ENCODE data around the gene ARHGAP20. TPM values are rescaled to one million over a fixed set of nuclear protein-coding genes. Genes with fewer than 3 reads are reported as not detected.

Gene ARHGAP20
- total and polyA plus RNA-seq, 3 experiments from 2014 or later = 0.09 TPM; not detected in 2

GRCh38 chr11:110752890-110753289, 40.7 kb upstream of the ARHGAP20 start:
- no peak overlapping the region for H3K4me3 Mint-ChIP-seq
- ChIA-PET POLR2A (no interaction called here), CTCF (no interaction called here)
- no peak overlapping the region for H3K27ac Mint-ChIP-seq
- Histone ChIP-seq H3K4me3 (ENCODE audit: low read length) (no peak overlapping the region), H3K4me1 (ENCODE audit: insufficient read depth, low read length) (no peaks in the 10 kb centered on the region), H3K36me3 (ENCODE audit: insufficient read depth, low read length) (no peaks in the 10 kb centered on the region), H3K27me3 (ENCODE audit: insufficient read depth, low read length, poor library complexity, severe bottlenecking) (no peaks in the 10 kb centered on the region), H3K9me3 (ENCODE audit: low read length) (no peaks in the 10 kb centered on the region), H3K27ac (ENCODE audit: low read depth, low read length) (no peak overlapping the region)
- no peak for DNase-seq
- no peaks in the 10 kb centered on the region for H3K36me3 Mint-ChIP-seq
- no peaks in the 10 kb centered on the region for H3K4me1 Mint-ChIP-seq
- peaks cover 6 to 27% of the 10 kb centered on the region in 2 donors for H3K27me3 Mint-ChIP-seq
- H3K9me3 Mint-ChIP-seq = peaks cover 8 to 16% (median 12%) of the 10 kb centered on the region in 5 donors

GRCh38 chr11:110750100-110750499, 37.9 kb upstream of the ARHGAP20 start:
- peaks cover 7 to 16% (median 11%) of the 10 kb centered on the region in 5 donors for H3K9me3 Mint-ChIP-seq
- Histone ChIP-seq H3K27me3 (ENCODE audit: insufficient read depth, low read length, poor library complexity, severe bottlenecking) (no peaks in the 10 kb centered on the region), H3K4me1 (ENCODE audit: insufficient read depth, low read length) (no peaks in the 10 kb centered on the region), H3K36me3 (ENCODE audit: insufficient read depth, low read length) (no peaks in the 10 kb centered on the region), H3K9me3 (ENCODE audit: low read length) (no peaks in the 10 kb centered on the region), H3K4me3 (ENCODE audit: low read length) (no peak overlapping the region), H3K27ac (ENCODE audit: low read depth, low read length) (no peak overlapping the region)
- no peaks in the 10 kb centered on the region for H3K4me1 Mint-ChIP-seq
- no peak for DNase-seq
- no peaks in the 10 kb centered on the region for H3K36me3 Mint-ChIP-seq
- H3K4me3 Mint-ChIP-seq = no peak overlapping the region
- peaks cover 1 to 15% of the 10 kb centered on the region in 2 donors for H3K27me3 Mint-ChIP-seq
- H3K27ac Mint-ChIP-seq = no peak overlapping the region
- ChIA-PET CTCF (no interaction called here), POLR2A (no interaction called here)

GRCh38 chr11:110747531-110747930, 35.3 kb upstream of the ARHGAP20 start:
- no peaks in the 10 kb centered on the region for H3K9me3 ChIP-seq (ENCODE audit: low read length)
- Mint-ChIP-seq H3K4me1 (no peaks in the 10 kb centered on the region), H3K27ac (no peak overlapping the region), H3K9me3 (peaks cover 2 to 6% (median 4%) of the 10 kb centered on the region in 5 donors), H3K4me3 (no peak overlapping the region), H3K27me3 (peaks cover 1 to 10% of the 10 kb centered on the region in 2 donors), H3K36me3 (no peaks in the 10 kb centered on the region)
- ChIA-PET CTCF (no interaction called here), POLR2A (no interaction called here)
- H3K4me3 ChIP-seq (ENCODE audit: low read length) = no peak overlapping the region
- no peak overlapping the region for H3K27ac ChIP-seq (ENCODE audit: low read depth, low read length)
- no peaks in the 10 kb centered on the region for H3K4me1 ChIP-seq (ENCODE audit: insufficient read depth, low read length)
- no peaks in the 10 kb centered on the region for H3K27me3 ChIP-seq (ENCODE audit: insufficient read depth, low read length, poor library complexity, severe bottlenecking)
- H3K36me3 ChIP-seq (ENCODE audit: insufficient read depth, low read length) = no peaks in the 10 kb centered on the region
- no peak for DNase-seq

- H3K27me3 Mint-ChIP-seq = peaks cover 2 to 17% of the 10 kb centered on the region in 2 donors
- POLR2A ChIA-PET = no interaction called here
- DNase-seq = no peak
Measured at GRCh38 chr11:110738641-110739040, 26.4 kb upstream of the ARHGAP20 start.

GRCh38 chr11:110737593-110737992, 25.4 kb upstream of the ARHGAP20 start:
- Histone ChIP-seq H3K4me1 (ENCODE audit: insufficient read depth, low read length) (no peaks in the 10 kb centered on the region), H3K9me3 (ENCODE audit: low read length) (no peaks in the 10 kb centered on the region), H3K4me3 (ENCODE audit: low read length) (no peak overlapping the region), H3K27me3 (ENCODE audit: insufficient read depth, low read length, poor library complexity, severe bottlenecking) (no peaks in the 10 kb centered on the region), H3K27ac (ENCODE audit: low read depth, low read length) (no peak overlapping the region), H3K36me3 (ENCODE audit: insufficient read depth, low read length) (no peaks in the 10 kb centered on the region)
- Mint-ChIP-seq H3K27ac (no peak overlapping the region), H3K4me3 (no peak overlapping the region), H3K4me1 (no peaks in the 10 kb centered on the region), H3K9me3 (no peaks in the 10 kb centered on the region), H3K27me3 (peaks cover 2 to 22% of the 10 kb centered on the region in 2 donors), H3K36me3 (no peaks in the 10 kb centered on the region)
- CTCF ChIA-PET = no interaction called here
- no peak for DNase-seq
- POLR2A ChIA-PET = no interaction called here

More at GRCh38 chr11:110738641-110739040, 26.4 kb upstream of the ARHGAP20 start:
- Mint-ChIP-seq H3K4me1 (no peaks in the 10 kb centered on the region), H3K4me3 (no peak overlapping the region), H3K9me3 (no peaks in the 10 kb centered on the region), H3K36me3 (no peaks in the 10 kb centered on the region), H3K27ac (no peak overlapping the region)
- CTCF ChIA-PET = no interaction called here
- no peak overlapping the region for H3K27ac ChIP-seq (ENCODE audit: low read depth, low read length)
- no peak overlapping the region for H3K4me3 ChIP-seq (ENCODE audit: low read length)
- H3K9me3 ChIP-seq (ENCODE audit: low read length) = no peaks in the 10 kb centered on the region
- H3K36me3 ChIP-seq (ENCODE audit: insufficient read depth, low read length) = no peaks in the 10 kb centered on the region
- no peaks in the 10 kb centered on the region for H3K4me1 ChIP-seq (ENCODE audit: insufficient read depth, low read length)
- no peaks in the 10 kb centered on the region for H3K27me3 ChIP-seq (ENCODE audit: insufficient read depth, low read length, poor library complexity, severe bottlenecking)

- ChIA-PET CTCF (no interaction called here), POLR2A (no interaction called here)
- Mint-ChIP-seq H3K27ac (no peak overlapping the region), H3K4me3 (no peak overlapping the region), H3K4me1 (no peaks in the 10 kb centered on the region), H3K36me3 (no peaks in the 10 kb centered on the region), H3K27me3 (peaks cover 2 to 29% of the 10 kb centered on the region in 2 donors), H3K9me3 (no peaks in the 10 kb centered on the region)
- no peak overlapping the region for H3K4me3 ChIP-seq (ENCODE audit: low read length)
- no peaks in the 10 kb centered on the region for H3K4me1 ChIP-seq (ENCODE audit: insufficient read depth, low read length)
- no peak for DNase-seq
- no peaks in the 10 kb centered on the region for H3K9me3 ChIP-seq (ENCODE audit: low read length)
- no peaks in the 10 kb centered on the region for H3K27me3 ChIP-seq (ENCODE audit: insufficient read depth, low read length, poor library complexity, severe bottlenecking)
- no peaks in the 10 kb centered on the region for H3K36me3 ChIP-seq (ENCODE audit: insufficient read depth, low read length)
- H3K27ac ChIP-seq (ENCODE audit: low read depth, low read length) = no peak overlapping the region
Measured at GRCh38 chr11:110736171-110736553, 23.9 kb upstream of the ARHGAP20 start.

- no peak overlapping the region for H3K27ac Mint-ChIP-seq
- no peak overlapping the region for H3K4me3 Mint-ChIP-seq
- POLR2A ChIA-PET = no interaction called here
Measured at GRCh38 chr11:110735455-110736170, 23.4 kb upstream of the ARHGAP20 start.

GRCh38 chr11:110734790-110735189, 22.6 kb upstream of the ARHGAP20 start:
- ChIA-PET POLR2A (no interaction called here), CTCF (no interaction called here)
- Histone ChIP-seq H3K27me3 (ENCODE audit: insufficient read depth, low read length, poor library complexity, severe bottlenecking) (no peaks in the 10 kb centered on the region), H3K4me1 (ENCODE audit: insufficient read depth, low read length) (no peaks in the 10 kb centered on the region), H3K36me3 (ENCODE audit: insufficient read depth, low read length) (no peaks in the 10 kb centered on the region), H3K9me3 (ENCODE audit: low read length) (no peaks in the 10 kb centered on the region), H3K4me3 (ENCODE audit: low read length) (no peak overlapping the region), H3K27ac (ENCODE audit: low read depth, low read length) (no peak overlapping the region)
- H3K27ac Mint-ChIP-seq = no peak overlapping the region
- peaks cover 2 to 29% of the 10 kb centered on the region in 2 donors for H3K27me3 Mint-ChIP-seq
- H3K4me1 Mint-ChIP-seq = no peaks in the 10 kb centered on the region
- H3K4me3 Mint-ChIP-seq = no peak overlapping the region
- H3K9me3 Mint-ChIP-seq = no peaks in the 10 kb centered on the region
- H3K36me3 Mint-ChIP-seq = no peaks in the 10 kb centered on the region
- no peak for DNase-seq

More at GRCh38 chr11:110735455-110736170, 23.4 kb upstream of the ARHGAP20 start:
- H3K27me3 ChIP-seq (ENCODE audit: insufficient read depth, low read length, poor library complexity, severe bottlenecking) = no peaks in the 10 kb centered on the region
- DNase-seq = no peak
- H3K27me3 Mint-ChIP-seq = peaks cover 2 to 29% of the 10 kb centered on the region in 2 donors
- no peaks in the 10 kb centered on the region for H3K9me3 Mint-ChIP-seq
- H3K27ac ChIP-seq (ENCODE audit: low read depth, low read length) = no peak overlapping the region
- H3K36me3 ChIP-seq (ENCODE audit: insufficient read depth, low read length) = no peaks in the 10 kb centered on the region
- H3K4me3 ChIP-seq (ENCODE audit: low read length) = no peak overlapping the region
- CTCF ChIA-PET = no interaction called here
- no peaks in the 10 kb centered on the region for H3K36me3 Mint-ChIP-seq
- H3K9me3 ChIP-seq (ENCODE audit: low read length) = no peaks in the 10 kb centered on the region
- no peaks in the 10 kb centered on the region for H3K4me1 Mint-ChIP-seq
- no peaks in the 10 kb centered on the region for H3K4me1 ChIP-seq (ENCODE audit: insufficient read depth, low read length)

Measured in CD8-positive, alpha-beta memory T cell (primary cell).